ENCODE results near the gene METAP1D.
A peak's percentile ranks its signal among the peaks of the same experiment; 100 is the strongest.
"Not testable (repeated sequence)": the region's sequence is repeated elsewhere in the genome, so short reads cannot be mapped to it uniquely, and the experiment has no call there.

The METAP1D gene

DNA sequence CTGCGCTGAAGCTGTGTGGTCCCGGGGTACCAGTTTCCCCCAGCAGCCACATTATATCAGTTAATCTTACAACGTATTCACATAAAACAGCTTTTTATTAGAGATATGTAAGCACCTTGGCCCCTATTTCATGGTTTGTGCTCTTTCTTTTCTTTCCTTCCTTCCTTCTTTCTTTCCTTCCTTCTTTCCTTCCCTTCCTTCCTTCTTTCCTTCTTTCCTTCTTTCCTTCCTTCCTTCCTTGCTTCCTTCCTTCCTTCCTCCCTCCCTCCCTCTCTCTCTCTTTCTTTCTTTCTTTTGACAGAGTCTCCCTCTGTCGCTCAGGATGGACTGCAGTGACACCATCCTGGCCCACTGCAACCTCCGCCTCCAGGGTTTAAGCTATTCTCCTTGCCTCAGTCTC, 3.7 kb upstream of the METAP1D start:
- Histone ChIP-seq H3K27ac (ENCODE audit: low read length) (no peak overlapping the region), H3K9me3 (ENCODE audit: control insufficient read depth in 2 of 2, low read length in 2 of 2) (no peaks in the 10 kb centered on the region), H3K4me1 (ENCODE audit: control insufficient read depth, insufficient read depth, low read length) (peaks cover 5% of the 10 kb centered on the region), H3K9ac (ENCODE audit: low read length in 2 of 2) (no peak overlapping the region), H3K36me3 (ENCODE audit: control insufficient read depth in 2 of 2, insufficient read depth in 2 of 2, low read length in 2 of 2) (no peaks in the 10 kb centered on the region), H3K27me3 (ENCODE audit: control insufficient read depth in 1 of 2, insufficient read depth in 2 of 2, low read length in 2 of 2) (peaks cover 0 to 7% of the 10 kb centered on the region in 2 donors), H3K4me3 (ENCODE audit: low read length in 2 of 2) (no peak overlapping the region)

- H3K27ac ChIP-seq (ENCODE audit: low read length); H3K27me3 ChIP-seq (ENCODE audit: control insufficient read depth in 1 of 2, insufficient read depth in 2 of 2, low read length in 2 of 2); H3K4me3 ChIP-seq (ENCODE audit: low read length in 2 of 2); H3K36me3 ChIP-seq (ENCODE audit: control insufficient read depth in 2 of 2, insufficient read depth in 2 of 2, low read length in 2 of 2); H3K9ac ChIP-seq (ENCODE audit: low read length in 2 of 2); H3K9me3 ChIP-seq (ENCODE audit: control insufficient read depth in 2 of 2, low read length in 2 of 2); H3K4me1 ChIP-seq (ENCODE audit: control insufficient read depth, insufficient read depth, low read length): not testable (repeated sequence)
Measured at GRCh38 chr2:171997031-171997430, 2.7 kb upstream of the METAP1D start.

DNA sequence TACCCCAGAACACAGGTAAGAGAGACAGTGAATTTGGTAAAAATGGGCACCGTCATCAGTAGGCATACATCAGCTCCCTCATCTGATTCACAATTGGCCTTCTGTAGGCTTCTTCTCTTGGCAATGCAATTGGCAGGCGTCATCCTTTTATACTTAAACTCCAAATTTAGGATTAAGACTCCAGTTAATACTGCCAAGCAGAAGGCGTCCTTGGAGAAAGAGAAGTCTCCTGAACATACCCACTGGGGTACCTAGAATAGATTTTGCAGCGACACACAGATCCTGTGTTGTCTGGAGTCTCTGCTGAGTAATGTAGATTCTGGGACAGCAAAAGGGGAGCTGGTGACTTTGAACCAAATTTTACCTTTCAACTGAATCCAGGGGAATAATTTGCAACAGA, 592 bp upstream of the METAP1D start:
- Histone ChIP-seq H3K4me3 (ENCODE audit: low read length in 2 of 2) (peak overlapping the region; percentile 99 to 100), H3K27me3 (ENCODE audit: control insufficient read depth in 1 of 2, insufficient read depth in 2 of 2, low read length in 2 of 2) (peaks cover 0 to 7% of the 10 kb centered on the region in 2 donors), H3K9ac (ENCODE audit: low read length in 2 of 2) (peak overlapping the region; percentile 56 to 58), H3K9me3 (ENCODE audit: control insufficient read depth in 2 of 2, low read length in 2 of 2) (no peaks in the 10 kb centered on the region), H3K36me3 (ENCODE audit: control insufficient read depth in 2 of 2, insufficient read depth in 2 of 2, low read length in 2 of 2) (no peaks in the 10 kb centered on the region), H3K27ac (ENCODE audit: low read length) (no peak overlapping the region), H3K4me1 (ENCODE audit: control insufficient read depth, insufficient read depth, low read length) (peaks cover 5% of the 10 kb centered on the region)

DNA sequence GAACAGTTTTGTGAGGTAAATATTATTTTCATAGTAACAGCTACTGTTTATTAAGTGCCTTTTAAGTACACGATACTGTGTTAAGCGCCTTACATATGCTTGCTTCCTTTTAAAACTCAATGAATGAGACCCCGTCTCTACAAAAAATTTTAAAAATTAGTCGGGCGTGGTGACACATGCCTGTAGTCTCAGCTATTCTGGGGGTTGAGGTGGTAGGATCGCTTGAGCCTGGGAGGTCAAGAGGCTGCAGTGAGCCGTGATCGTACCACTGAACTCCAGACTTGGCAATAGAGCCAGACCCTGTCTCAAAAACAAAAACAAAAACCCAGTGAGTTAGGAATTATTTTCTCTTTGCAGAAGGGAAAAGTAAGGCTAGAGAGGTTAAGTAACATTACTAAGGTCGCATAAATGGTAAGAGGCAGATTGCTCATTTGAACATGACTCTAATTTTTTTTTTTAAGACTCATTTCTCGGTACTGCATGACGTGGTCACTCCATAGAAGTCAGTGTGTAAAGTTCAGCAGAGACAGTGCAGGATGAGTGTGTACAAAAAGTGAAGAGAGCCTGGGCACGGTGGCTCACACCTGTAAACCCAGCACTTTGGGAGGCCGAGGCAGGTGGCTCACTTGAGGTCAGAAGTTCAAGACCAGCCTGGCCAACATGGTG, 1.1 kb downstream of the METAP1D start:
- H3K27me3 ChIP-seq (ENCODE audit: control insufficient read depth in 1 of 2, insufficient read depth in 2 of 2, low read length in 2 of 2), result peaks cover 0 to 2% of the 10 kb centered on the region in 2 donors
- no peaks in the 10 kb centered on the region for H3K36me3 ChIP-seq (ENCODE audit: control insufficient read depth in 2 of 2, insufficient read depth in 2 of 2, low read length in 2 of 2)
- H3K27ac ChIP-seq (ENCODE audit: low read length), result no peak overlapping the region
- no peaks in the 10 kb centered on the region for H3K9me3 ChIP-seq (ENCODE audit: control insufficient read depth in 2 of 2, low read length in 2 of 2)
- no peak overlapping the region for H3K9ac ChIP-seq (ENCODE audit: low read length in 2 of 2)
- H3K4me3 ChIP-seq (ENCODE audit: low read length in 2 of 2), result peak overlapping the region; percentile 99 to 100
- H3K4me1 ChIP-seq (ENCODE audit: control insufficient read depth, insufficient read depth, low read length), result peaks cover 5% of the 10 kb centered on the region

DNA sequence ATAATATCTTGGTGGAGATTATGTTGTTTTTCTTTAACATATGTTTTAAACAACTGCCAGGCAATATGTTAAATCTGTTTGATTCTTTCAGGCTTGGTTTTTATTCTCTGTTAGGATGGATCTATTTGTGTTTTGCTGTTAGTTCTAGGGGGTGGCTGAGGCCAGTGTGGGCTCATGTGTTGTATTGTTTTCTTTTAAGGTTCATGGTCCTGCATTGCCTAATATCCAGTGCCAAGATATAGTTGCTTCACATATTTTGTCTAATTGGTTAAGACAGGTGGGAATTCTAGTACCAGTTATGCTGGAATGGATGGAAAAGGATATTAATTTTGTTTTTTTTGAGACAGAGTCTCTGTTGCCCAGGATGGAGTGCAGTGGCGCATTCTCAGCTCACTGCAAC, 7.6 kb downstream of the METAP1D start:
- Histone ChIP-seq H3K9me3 (ENCODE audit: control insufficient read depth in 2 of 2, low read length in 2 of 2) (no peaks in the 10 kb centered on the region), H3K4me3 (ENCODE audit: low read length in 2 of 2) (no peak overlapping the region), H3K27me3 (ENCODE audit: control insufficient read depth in 1 of 2, insufficient read depth in 2 of 2, low read length in 2 of 2) (no peaks in the 10 kb centered on the region), H3K9ac (ENCODE audit: low read length in 2 of 2) (no peak overlapping the region), H3K4me1 (ENCODE audit: control insufficient read depth, insufficient read depth, low read length) (no peaks in the 10 kb centered on the region), H3K27ac (ENCODE audit: low read length) (no peak overlapping the region), H3K36me3 (ENCODE audit: control insufficient read depth in 2 of 2, insufficient read depth in 2 of 2, low read length in 2 of 2) (no peaks in the 10 kb centered on the region)

DNA sequence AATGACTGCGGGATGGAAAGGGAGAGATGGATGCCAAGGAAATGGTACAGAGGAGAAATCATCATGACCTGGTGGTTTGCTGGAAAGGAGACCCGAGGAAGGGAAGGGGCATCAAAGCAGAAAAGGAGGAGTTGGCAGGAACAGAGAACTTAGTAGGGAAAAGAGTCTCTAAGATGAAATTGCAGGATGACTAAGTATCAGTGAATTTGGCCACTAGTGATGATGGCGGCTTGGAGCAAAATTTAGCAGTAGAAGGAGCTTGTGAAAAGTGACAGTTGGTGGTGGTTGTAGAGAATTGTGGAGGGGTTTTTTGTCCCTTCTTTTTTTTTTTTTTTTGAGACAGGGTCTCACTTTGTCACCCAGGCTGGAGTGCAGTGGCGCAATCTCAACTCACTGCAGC, 10.1 kb downstream of the METAP1D start:
- Histone ChIP-seq H3K4me3 (ENCODE audit: low read length in 2 of 2) (no peak overlapping the region), H3K27me3 (ENCODE audit: control insufficient read depth in 1 of 2, insufficient read depth in 2 of 2, low read length in 2 of 2) (no peaks in the 10 kb centered on the region), H3K9me3 (ENCODE audit: control insufficient read depth in 2 of 2, low read length in 2 of 2) (no peaks in the 10 kb centered on the region), H3K27ac (ENCODE audit: low read length) (no peak overlapping the region), H3K36me3 (ENCODE audit: control insufficient read depth in 2 of 2, insufficient read depth in 2 of 2, low read length in 2 of 2) (no peaks in the 10 kb centered on the region), H3K9ac (ENCODE audit: low read length in 2 of 2) (no peak overlapping the region), H3K4me1 (ENCODE audit: control insufficient read depth, insufficient read depth, low read length) (no peaks in the 10 kb centered on the region)

DNA sequence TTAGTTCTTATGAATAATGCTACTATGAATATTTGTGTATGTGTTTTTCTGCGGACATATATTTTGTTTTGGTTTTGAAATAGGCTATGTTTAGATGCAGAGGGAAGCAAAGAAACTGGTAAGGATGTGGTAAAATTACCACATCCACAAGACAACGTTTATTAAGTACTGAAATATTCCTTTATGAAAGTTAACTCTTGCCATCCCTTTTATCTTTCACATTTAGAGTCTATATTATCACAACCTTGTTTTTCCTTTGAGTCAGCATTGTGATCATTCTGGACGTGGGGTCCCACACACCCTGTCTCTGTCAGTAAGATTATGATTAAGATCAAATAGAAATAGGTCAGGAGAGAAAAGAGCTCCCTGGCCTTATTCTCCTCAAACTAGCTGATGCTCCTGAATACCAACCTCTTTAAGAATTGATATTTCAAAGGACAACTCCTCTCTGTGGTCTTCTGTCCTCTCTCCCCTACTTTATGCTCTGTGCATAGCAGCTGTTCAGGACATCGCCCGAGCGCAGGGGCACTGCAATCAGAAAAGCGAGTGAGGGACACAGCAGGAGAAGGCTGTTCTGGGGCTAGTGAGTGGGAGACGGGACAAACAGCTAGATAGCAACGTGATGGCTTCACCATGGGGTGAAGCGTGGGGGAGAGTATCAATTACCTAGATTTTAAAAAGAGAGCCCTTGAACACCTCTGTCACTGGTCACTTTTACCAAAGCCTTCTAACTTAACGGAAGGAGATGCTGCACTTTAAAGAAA, 12.2 kb downstream of the METAP1D start:
- Histone ChIP-seq H3K9ac (ENCODE audit: low read length in 2 of 2) (no peak overlapping the region), H3K4me1 (ENCODE audit: control insufficient read depth, insufficient read depth, low read length) (no peaks in the 10 kb centered on the region), H3K27me3 (ENCODE audit: control insufficient read depth in 1 of 2, insufficient read depth in 2 of 2, low read length in 2 of 2) (no peaks in the 10 kb centered on the region), H3K4me3 (ENCODE audit: low read length in 2 of 2) (no peak overlapping the region), H3K36me3 (ENCODE audit: control insufficient read depth in 2 of 2, insufficient read depth in 2 of 2, low read length in 2 of 2) (no peaks in the 10 kb centered on the region), H3K9me3 (ENCODE audit: control insufficient read depth in 2 of 2, low read length in 2 of 2) (no peaks in the 10 kb centered on the region), H3K27ac (ENCODE audit: low read length) (no peak overlapping the region)

- H3K4me3 ChIP-seq (ENCODE audit: low read length in 2 of 2), result no peak overlapping the region
- H3K9ac ChIP-seq (ENCODE audit: low read length in 2 of 2), result no peak overlapping the region
- H3K9me3 ChIP-seq (ENCODE audit: control insufficient read depth in 2 of 2, low read length in 2 of 2), result no peaks in the 10 kb centered on the region
- H3K27ac ChIP-seq (ENCODE audit: low read length), result no peak overlapping the region
- no peaks in the 10 kb centered on the region for H3K36me3 ChIP-seq (ENCODE audit: control insufficient read depth in 2 of 2, insufficient read depth in 2 of 2, low read length in 2 of 2)
- no peaks in the 10 kb centered on the region for H3K27me3 ChIP-seq (ENCODE audit: control insufficient read depth in 1 of 2, insufficient read depth in 2 of 2, low read length in 2 of 2)
- no peaks in the 10 kb centered on the region for H3K4me1 ChIP-seq (ENCODE audit: control insufficient read depth, insufficient read depth, low read length)
Measured at GRCh38 chr2:172012677-172013391, 13.1 kb downstream of the METAP1D start.

- Histone ChIP-seq H3K4me3 (ENCODE audit: low read length in 2 of 2) (no peak overlapping the region), H3K27ac (ENCODE audit: low read length) (no peak overlapping the region), H3K27me3 (ENCODE audit: control insufficient read depth in 1 of 2, insufficient read depth in 2 of 2, low read length in 2 of 2) (no peaks in the 10 kb centered on the region), H3K9me3 (ENCODE audit: control insufficient read depth in 2 of 2, low read length in 2 of 2) (no peaks in the 10 kb centered on the region), H3K36me3 (ENCODE audit: control insufficient read depth in 2 of 2, insufficient read depth in 2 of 2, low read length in 2 of 2) (no peaks in the 10 kb centered on the region), H3K4me1 (ENCODE audit: control insufficient read depth, insufficient read depth, low read length) (no peaks in the 10 kb centered on the region), H3K9ac (ENCODE audit: low read length in 2 of 2) (no peak overlapping the region)
Measured at GRCh38 chr2:172013396-172013795, 13.6 kb downstream of the METAP1D start.

GRCh38 chr2:172021074-172021931, 21.6 kb downstream of the METAP1D start:
- H3K27ac ChIP-seq (ENCODE audit: low read length), result no peak overlapping the region
- H3K36me3 ChIP-seq (ENCODE audit: control insufficient read depth in 2 of 2, insufficient read depth in 2 of 2, low read length in 2 of 2), result no peaks in the 10 kb centered on the region
- H3K4me3 ChIP-seq (ENCODE audit: low read length in 2 of 2), result no peak overlapping the region
- H3K9me3 ChIP-seq (ENCODE audit: control insufficient read depth in 2 of 2, low read length in 2 of 2), result no peaks in the 10 kb centered on the region
- no peaks in the 10 kb centered on the region for H3K27me3 ChIP-seq (ENCODE audit: control insufficient read depth in 1 of 2, insufficient read depth in 2 of 2, low read length in 2 of 2)
- H3K4me1 ChIP-seq (ENCODE audit: control insufficient read depth, insufficient read depth, low read length), result no peaks in the 10 kb centered on the region
- H3K9ac ChIP-seq (ENCODE audit: low read length in 2 of 2), result no peak overlapping the region

Data from stomach smooth muscle (tissue), 2 donors.